Midbrain (tissue), 1 donor: Measurements from ENCODE around the gene DAG1.

Experiments used
- DNase-seq: peaks from one replicate; lab custom pipeline; 2025; lab: John Stamatoyannopoulos, UW

The DAG1 gene

DNA sequence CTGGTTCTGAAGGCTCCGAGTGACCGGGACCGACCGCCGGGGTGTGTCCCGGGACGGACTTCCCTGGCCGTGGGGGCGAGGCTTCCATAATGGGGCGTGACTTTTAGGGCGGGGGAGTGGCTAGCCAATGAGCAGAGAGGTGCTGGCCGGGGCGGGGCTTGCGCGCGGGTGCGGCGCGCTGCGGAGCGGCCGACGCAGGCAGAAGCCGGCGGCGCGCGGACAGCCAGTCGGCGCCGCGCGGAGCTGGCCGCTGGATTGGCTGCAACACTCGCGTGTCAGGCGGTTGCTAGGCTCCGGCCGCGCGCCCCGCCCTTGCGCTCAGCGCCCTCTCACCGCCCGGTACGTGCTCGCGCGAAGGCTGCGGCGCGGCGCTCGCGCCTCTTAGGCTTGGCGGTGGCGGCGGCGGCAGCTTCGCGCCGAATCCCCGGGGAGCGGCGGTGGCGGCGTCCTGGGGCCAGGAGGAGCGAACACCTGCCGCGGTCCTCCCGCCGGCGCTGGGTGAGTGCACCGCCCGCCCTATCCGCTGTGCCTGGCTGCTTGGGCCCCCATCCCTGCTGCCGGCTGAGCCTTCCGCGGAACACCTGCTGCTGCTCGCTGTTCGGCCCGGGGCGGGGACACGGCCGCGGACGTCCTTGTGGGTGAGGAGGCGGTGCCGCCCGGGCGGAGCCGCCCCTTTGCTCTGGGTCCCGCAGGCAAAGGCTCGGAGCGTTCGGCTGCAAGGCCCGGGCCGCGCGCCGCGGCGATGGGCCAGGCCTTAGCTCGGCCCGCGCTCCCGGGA lies at the start of gene DAG1:
DAG1 (plus strand) TSS at position 332 of the 778 bp plus-strand sequence. CDS start 40,268 bp downstream, outside the sequence.
- DNase-seq: peak; percentile 96

DNA sequence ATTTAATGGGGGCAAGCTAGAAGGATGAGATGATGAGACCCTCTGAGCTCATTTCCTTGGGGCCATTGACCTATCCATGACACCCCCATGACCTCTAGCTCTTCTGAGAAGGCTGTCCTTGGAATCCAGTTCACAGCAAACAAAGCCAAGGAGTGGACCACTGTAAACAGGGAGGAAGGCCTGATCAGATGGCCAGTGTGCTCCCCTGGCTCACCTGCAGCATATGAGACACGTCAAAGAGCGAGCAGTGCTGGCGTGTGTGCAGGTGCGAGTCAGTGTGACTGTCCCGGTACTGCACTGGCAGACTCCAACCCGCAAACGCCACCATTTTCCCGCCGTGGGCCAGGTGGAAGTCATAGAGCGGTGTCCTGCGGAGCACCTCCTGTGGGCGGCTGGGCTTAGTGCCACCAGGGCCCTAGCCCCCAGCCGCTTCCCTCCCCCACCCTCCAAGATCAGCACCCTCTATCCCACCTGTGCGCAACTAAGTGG lies 48.1 kb upstream of the DAG1 start:
- no peak for DNase-seq

GRCh38 chr3:49422379-49423248 lies 47.5 kb upstream of the DAG1 start, which contains the start of gene AMT:
Gene AMT (minus strand): TSS chr3:49422473. CDS start chr3:49422450, 23 bp downstream.
- peak; percentile 22 for DNase-seq

- no peak for DNase-seq
Observed at GRCh38 chr3:49424816-49425215, 45.3 kb upstream of the DAG1 start.

GRCh38 chr3:49427586-49427985 lies 42.5 kb upstream of the DAG1 start:
- no peak for DNase-seq

DNA sequence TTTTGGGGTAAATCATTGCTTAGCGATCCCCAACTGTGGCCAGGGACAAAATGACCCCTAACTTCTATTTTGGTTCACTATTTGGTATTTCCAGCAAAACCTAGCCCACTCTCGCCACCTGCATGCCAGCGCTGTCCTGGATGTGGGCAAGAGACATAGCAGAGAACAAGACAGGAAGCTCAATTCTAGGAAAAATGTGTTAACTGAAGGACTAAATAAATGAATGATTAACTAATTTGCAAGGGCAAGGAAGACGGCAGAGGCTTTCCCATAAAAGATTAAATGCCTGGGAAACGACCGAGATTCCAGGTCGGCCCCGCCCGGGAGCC lies 41.4 kb upstream of the DAG1 start:
- DNase-seq: no peak

DNA sequence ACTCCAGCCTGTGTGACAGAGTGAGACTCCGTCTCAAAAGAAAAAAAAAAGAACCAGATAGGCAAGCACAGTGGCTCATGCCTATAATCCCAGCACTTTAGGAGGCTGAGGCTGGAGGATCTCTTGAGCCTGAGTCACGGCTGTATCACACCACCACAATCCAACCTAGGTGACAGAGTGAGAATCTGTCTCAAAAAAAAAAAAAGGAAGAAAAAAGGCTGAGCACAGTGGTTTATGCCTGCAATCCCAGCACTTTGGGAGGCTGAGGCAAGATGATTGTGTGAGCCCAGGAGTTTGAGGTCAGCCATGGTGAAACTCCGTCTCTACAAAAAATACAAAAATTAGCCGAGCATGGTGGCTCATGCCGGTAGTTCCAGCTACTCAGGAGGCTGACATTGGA lies 35.3 kb upstream of the DAG1 start:
- no peak for DNase-seq

- DNase-seq: no peak
Observed at GRCh38 chr3:49445391-49445790, 24.7 kb upstream of the DAG1 start.

- DNase-seq: no peak
Observed at GRCh38 chr3:49453621-49454020, 16.4 kb upstream of the DAG1 start.

GRCh38 chr3:49454458-49454857 lies 15.6 kb upstream of the DAG1 start:
- DNase-seq: no peak

DNA sequence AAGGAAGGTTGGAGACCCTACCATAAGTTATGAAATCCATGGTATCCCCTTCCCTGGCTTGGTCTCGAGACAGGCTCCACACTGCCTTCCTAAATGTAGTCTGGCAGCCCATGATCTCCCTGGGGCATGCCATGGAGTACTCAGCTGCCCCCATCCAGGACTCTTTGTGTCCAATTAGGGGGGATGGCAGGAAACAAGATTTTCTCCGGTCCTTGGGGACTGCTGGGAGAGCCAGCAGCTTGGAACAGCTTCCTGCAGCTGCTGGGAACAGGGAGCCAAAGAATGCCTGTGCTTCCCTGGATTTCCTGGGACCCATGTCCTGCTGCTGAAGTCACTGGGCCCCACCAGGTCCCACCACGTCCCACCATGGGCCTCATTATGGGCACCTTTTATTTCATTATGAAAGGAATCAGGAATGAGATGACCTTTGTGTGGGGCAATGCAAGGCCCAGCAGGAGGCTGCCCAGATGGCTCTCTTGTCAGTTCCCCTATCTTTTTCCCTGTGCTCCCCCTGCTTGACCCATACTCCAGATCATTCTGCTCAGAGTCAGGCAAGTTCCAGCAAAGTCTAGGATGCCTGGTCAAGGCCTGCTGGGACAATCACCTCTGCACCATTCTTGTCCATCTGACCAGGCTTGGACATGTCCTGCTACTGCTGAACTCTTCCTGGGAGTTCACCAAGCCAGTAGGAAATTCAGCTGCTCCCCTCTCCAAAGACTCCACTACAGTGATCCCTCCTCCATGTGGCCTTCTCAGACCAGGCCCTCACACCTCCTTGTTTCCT lies 15.0 kb upstream of the DAG1 start:
- no peak for DNase-seq

DNA sequence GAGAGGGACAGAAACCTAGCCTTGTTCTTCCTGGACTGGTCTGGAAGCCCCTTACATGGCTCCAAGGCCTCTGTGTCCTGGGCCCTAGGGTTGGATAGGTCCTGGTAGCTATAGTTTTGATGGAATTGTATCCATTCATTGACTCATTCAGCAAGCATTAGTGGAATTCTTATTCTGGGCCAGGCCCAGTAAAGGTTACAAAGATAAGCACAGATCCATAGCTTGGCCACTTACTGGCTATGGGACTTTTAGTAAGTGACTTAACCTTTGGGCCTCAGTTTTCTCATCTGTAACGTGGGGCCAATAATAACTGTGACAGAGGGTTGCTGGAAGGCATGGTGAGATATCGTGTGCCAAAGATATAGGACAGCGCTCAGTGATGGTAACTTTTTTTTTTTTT lies 13.6 kb upstream of the DAG1 start:
- DNase-seq: no peak

- DNase-seq: no peak
Observed at GRCh38 chr3:49460188-49460890, 9.7 kb upstream of the DAG1 start.

DNA sequence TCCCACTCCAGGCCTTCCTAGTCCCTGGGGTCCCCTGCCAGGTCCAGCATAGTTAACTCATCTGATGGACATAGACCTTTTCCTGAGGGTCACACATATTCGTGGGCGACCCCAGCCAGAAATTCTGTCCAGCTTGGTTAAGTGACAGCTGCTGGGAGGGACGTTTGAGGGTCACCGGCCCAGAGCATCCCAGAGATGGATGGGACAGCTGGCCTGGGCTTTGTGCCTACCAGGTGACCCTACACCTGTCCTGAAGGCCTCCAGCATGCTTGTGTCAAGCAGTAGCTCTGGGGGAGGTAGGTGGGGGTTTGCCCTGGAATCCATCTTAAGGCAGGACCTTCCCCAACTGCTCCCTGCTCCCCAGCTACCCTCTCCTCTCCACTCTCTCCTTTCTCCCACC lies 9.1 kb upstream of the DAG1 start:
- no peak for DNase-seq

DNA sequence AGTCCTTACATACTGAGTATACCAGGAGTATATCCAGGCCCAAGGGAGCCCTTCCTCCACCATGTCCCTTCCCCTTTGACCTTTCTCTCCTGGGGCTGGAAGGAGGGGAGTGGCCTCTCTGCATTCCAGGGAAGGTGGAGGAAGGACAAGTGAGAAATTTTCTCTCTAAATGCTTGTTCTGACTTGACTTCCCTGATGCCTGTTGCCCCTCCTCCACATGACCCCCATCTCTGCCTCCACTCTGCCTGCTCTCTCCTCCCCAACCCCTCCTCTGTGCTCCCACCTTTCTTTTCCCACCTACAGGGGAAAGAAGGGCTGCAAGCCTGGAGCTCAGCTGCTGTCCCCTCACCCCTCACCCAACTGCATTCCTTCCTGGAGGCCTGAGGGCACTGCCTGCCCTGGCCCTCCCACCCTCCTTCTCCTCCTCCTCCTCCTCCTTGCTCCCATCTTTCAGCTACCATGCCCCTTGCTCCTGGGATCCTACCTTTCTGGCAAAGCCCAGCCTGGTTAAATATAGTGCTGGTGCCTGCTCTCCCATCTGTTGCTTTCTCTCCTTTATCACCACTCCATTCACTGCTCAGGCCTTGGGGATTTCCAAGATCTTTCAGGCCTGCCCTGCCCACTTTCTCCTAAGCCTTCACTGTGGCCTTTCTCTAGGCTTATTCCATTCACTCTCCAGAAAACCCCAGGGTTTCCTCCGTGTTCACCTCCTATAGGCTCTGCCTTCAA lies 8.5 kb upstream of the DAG1 start:
- no peak for DNase-seq

DNA sequence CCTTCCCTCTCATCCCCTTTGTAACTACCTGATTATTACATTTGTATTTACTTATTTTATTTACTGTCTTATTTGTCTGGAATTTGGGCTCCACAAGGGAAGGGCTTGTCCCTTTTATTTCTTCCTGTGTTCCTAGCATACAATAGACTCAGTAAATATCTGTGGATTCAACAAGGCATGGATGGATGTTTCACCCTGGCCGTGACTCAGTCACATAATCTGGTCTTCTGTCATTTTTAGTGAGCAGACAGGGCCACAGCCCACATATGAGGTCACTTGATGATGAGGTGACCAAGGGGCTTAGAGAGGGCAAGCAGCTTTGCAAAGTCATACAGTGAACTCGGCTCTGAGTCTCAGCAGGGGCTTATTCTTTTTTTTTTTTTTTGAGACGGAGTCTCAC lies 7.8 kb upstream of the DAG1 start:
- DNase-seq: no peak

GRCh38 chr3:49465270-49466034 lies 4.6 kb upstream of the DAG1 start:
- peak; percentile 19 for DNase-seq

GRCh38 chr3:49466085-49466484 lies 4.0 kb upstream of the DAG1 start:
- DNase-seq: no peak

- peak; percentile 63 for DNase-seq
Observed at GRCh38 chr3:49469037-49469935, 781 bp upstream of the DAG1 start.
